PC-3 (cell line): ENCODE measurements around the gene SRGAP2C.
"Not testable (repeated sequence)": the region's sequence is repeated elsewhere in the genome, so short reads cannot be mapped to it uniquely, and the experiment has no call there.

Experiments
- EZH2 ChIP-seq: fragments of 300-600 bp; sonication (generic); IDR thresholded peaks from one replicate; pipeline ENCODE4 v1.6.1; 2017; ENCODE audit warnings: antibody characterized with exemption, mild to moderate bottlenecking, low read length; ENCODE audit not compliant: unreplicated experiment
- TF ChIP-seq, protein P1 (sequence below): fragments of 300-600 bp; sonication (generic); conservative IDR thresholded peaks from 2 replicates; pipeline ENCODE4 v1.5.1; 2017; ENCODE audit warnings: antibody characterized with exemption, low read depth, mild to moderate bottlenecking, low read length

DNA sequence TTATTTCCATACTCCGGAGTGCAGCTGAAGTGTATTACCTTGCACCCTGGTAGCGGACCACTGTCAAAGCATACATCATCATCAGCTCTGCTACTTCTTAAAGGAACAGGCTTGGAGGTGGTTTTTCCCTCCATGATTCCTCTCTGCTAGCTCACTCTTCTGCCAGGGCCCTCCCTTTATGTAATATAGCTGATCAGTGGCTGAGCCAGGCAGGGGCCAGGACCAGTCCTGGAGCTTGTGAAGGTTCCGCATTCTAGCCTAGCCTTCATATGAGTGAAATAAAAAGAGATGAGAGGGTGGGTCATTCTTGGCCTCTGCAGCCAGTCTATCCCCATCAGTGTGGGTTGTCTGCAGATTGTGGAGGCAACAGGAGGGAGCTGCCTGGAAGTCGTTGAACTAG, 200.0 kb downstream of the SRGAP2C start:
- TF ChIP-seq EZH2, result not testable (repeated sequence)
- TF ChIP-seq, protein P1, sequence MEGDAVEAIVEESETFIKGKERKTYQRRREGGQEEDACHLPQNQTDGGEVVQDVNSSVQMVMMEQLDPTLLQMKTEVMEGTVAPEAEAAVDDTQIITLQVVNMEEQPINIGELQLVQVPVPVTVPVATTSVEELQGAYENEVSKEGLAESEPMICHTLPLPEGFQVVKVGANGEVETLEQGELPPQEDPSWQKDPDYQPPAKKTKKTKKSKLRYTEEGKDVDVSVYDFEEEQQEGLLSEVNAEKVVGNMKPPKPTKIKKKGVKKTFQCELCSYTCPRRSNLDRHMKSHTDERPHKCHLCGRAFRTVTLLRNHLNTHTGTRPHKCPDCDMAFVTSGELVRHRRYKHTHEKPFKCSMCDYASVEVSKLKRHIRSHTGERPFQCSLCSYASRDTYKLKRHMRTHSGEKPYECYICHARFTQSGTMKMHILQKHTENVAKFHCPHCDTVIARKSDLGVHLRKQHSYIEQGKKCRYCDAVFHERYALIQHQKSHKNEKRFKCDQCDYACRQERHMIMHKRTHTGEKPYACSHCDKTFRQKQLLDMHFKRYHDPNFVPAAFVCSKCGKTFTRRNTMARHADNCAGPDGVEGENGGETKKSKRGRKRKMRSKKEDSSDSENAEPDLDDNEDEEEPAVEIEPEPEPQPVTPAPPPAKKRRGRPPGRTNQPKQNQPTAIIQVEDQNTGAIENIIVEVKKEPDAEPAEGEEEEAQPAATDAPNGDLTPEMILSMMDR, result not testable (repeated sequence)
